GM12878 (cell line): Measurements from ENCODE around the gene CORO1C. TPM values are rescaled to one million over a fixed set of nuclear protein-coding genes. Genes with fewer than 3 reads are reported as not detected.

Experiments used
- BACH1 ChIP-seq: fragments of 450-650 bp; IDR thresholded peaks from 2 replicates; pipeline ENCODE4 v1.6.1; 2017; ENCODE audit warnings: mild to moderate bottlenecking, borderline replicate concordance
- CEBPB ChIP-seq, 2 experiments: fragments of 150-350 bp in 1 of 2; IDR thresholded peaks; 2 replicates each; pipeline ENCODE4 v1.6.1; 2012 to 2014; ENCODE audit warnings: low read depth in 2 of 2, low read length in 2 of 2, borderline replicate concordance in 1 of 2, inconsistent platforms in 1 of 2
- CREM ChIP-seq: IDR thresholded peaks from 2 replicates; pipeline ENCODE4 v1.6.1; 2014; ENCODE audit warnings: antibody characterized with exemption, low read depth
- HDGF ChIP-seq: fragments of 450-650 bp; IDR thresholded peaks from 2 replicates; pipeline ENCODE4 v1.6.1; 2016; ENCODE audit warnings: antibody characterized with exemption
- IRF5 ChIP-seq: fragments of 450-650 bp; IDR thresholded peaks from 2 replicates; pipeline ENCODE4 v1.6.1; 2017; ENCODE audit warnings: borderline replicate concordance
- KAT2A ChIP-seq: conservative IDR thresholded peaks from 2 replicates; pipeline ENCODE4 v1.6.1; 2011; ENCODE audit warnings: low read depth, low read length; ENCODE audit not compliant: control insufficient read depth
- KDM1A ChIP-seq: fragments of 200-600 bp; sonication (generic); IDR thresholded peaks from 2 replicates; pipeline ENCODE4 v1.6.1; 2016; ENCODE audit warnings: borderline replicate concordance
- NFYB ChIP-seq: IDR thresholded peaks from 2 replicates; pipeline ENCODE4 v1.6.1; 2011; ENCODE audit warnings: low read depth, mild to moderate bottlenecking, low read length, improper control_type of control experiment, moderate library complexity; ENCODE audit not compliant: insufficient read depth
- NRF1 ChIP-seq: conservative IDR thresholded peaks from 2 replicates; pipeline ENCODE4 v1.6.1; 2011; ENCODE audit warnings: mild to moderate bottlenecking, low read depth, low read length, improper control_type of control experiment
- SREBF1 ChIP-seq: IDR thresholded peaks from 2 replicates; pipeline ENCODE4 v1.6.1; 2012; ENCODE audit warnings: mild to moderate bottlenecking, low read length
- TAF1 ChIP-seq: IDR thresholded peaks from 2 replicates; pipeline ENCODE4 v1.6.1; 2011; ENCODE audit warnings: mild to moderate bottlenecking, low read depth, low read length, borderline replicate concordance
- TARDBP ChIP-seq: IDR thresholded peaks from 2 replicates; pipeline ENCODE4 v1.6.1; 2016; ENCODE audit warnings: borderline replicate concordance
- TCF12 ChIP-seq: IDR thresholded peaks from 2 replicates; pipeline ENCODE4 v1.6.1; 2011; ENCODE audit warnings: low read depth, mild to moderate bottlenecking, low read length
- ZBTB11 ChIP-seq: fragments of 450-650 bp; formaldehyde crosslinking; IDR thresholded peaks from 2 replicates; pipeline ENCODE4 v1.5.0; 2022; ENCODE audit warnings: mild to moderate bottlenecking, missing genetic modification characterization
- ZNF207 ChIP-seq: fragments of 450-650 bp; IDR thresholded peaks from 2 replicates; pipeline ENCODE4 v1.6.1; 2014; ENCODE audit warnings: antibody characterized with exemption, mild to moderate bottlenecking, borderline replicate concordance
- ZNF217 ChIP-seq: fragments of 450-650 bp; IDR thresholded peaks from 2 replicates; pipeline ENCODE4 v1.6.1; 2017; ENCODE audit warnings: antibody characterized with exemption, mild to moderate bottlenecking
- polyA plus RNA-seq, 11 experiments: library from polyadenylated mRNA; depleted of rRNA in 4 of 11; unstranded in 6 of 11; stranded (reverse) in 5 of 11; fragments of >200 nt; fragmentation: Nextera tagmentation in 4 of 11; fragmentation: Illumina TruSeq in 1 of 11; extraction: Ambion mirVana in 4 of 11; extraction: Trizol in 1 of 11; gene quantifications; 1 replicate in 1 of 11; 2 replicates in 10 of 11; pipeline versions ENCODE4 v1.2.1 to v1.2.3, GENCODE V29; 2011 to 2016; ENCODE audit warnings: inconsistent platforms in 2 of 11, missing spikeins in 2 of 11, low read depth in 1 of 11
- total RNA-seq, 4 experiments: library from RNA; depleted of rRNA in 3 of 4; stranded (reverse); fragments of >200 nt in 3 of 4; fragmentation: Illumina TruSeq in 1 of 4; extraction: Trizol in 1 of 4; gene quantifications; 2 replicates each; pipeline versions ENCODE4 v1.2.1 to v1.2.3, GENCODE V29; 2013 to 2021
- TF ChIP-seq, protein P1 (sequence below), 3 experiments: IDR thresholded peaks in 2 of 3; conservative IDR thresholded peaks in 1 of 3; 2 replicates each; pipeline ENCODE4 v1.5.1; 2011; ENCODE audit warnings: low read depth in 3 of 3, low read length in 3 of 3, mild to moderate bottlenecking in 3 of 3, control low read depth in 2 of 3, moderate library complexity in 2 of 3, inconsistent platforms in 1 of 3, mixed read lengths in 1 of 3; ENCODE audit not compliant: control insufficient read depth in 2 of 3, insufficient read depth in 1 of 3; ENCODE audit errors: extremely low read depth in 1 of 3
- TF ChIP-seq, protein P2 (sequence below): IDR thresholded peaks from 2 replicates; pipeline ENCODE4 v1.6.1; 2011; ENCODE audit warnings: low read depth, low read length, improper control_type of control experiment, borderline replicate concordance
- TF ChIP-seq, protein P3 (sequence below): fragments of 150-350 bp; IDR thresholded peaks from 2 replicates; pipeline ENCODE4 v1.6.1; 2016; ENCODE audit warnings: low read depth, low read length

Gene CORO1C
- total and polyA plus RNA-seq, 10 of the 15 experiments (the other 5 are each of a cell fraction or from before 2014, with no cell fraction given): 52.7 to 254 (median 171) TPM

DNA sequence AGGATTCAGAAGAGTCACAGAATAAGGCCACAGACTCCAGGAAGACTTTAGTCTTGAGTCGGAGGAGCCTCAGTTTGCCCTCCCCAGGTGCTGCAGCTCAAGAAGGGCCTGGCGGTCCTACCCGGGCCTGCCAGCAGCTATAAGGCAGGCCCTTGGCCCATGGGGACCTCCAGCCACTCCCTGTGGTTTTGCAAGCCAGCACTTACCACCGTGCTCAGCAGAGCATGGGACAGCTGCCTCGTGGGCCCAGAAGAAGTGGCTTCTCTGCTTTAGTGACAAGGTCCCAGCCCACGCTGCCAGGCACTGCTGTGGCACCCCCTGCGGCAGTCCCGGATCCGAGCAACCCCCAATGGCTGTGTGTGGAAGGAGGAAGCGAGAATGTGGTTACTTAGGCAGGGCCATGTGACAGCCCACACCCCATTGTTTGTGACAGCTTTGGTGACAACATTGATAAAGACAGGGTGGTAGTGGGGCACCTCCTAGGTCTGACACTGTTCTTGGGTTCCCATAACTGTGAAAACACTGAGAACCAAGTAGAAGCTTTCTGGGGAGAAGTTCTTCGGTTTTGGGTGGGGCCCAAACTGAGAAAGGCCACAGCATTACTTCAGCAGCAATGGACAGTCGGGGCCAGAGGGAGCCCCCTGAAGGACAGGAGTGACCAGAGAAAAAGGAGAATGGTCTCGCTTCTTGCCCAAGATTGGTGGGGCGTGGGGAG is 97.6 kb downstream of the CORO1C start, which contains the start of gene SELPLG (continued):
- TF ChIP-seq ZBTB11 (CRISPR knock-in tag) (no peak), KAT2A (no peak), NFYB (no peak), HDGF (no peak; the same call in 1 of the 2 replicates), NRF1 (no peak), TCF12 (peak; percentile 98), SREBF1 (no peak), CREM (peak; percentile 75), ZNF207 (peak; percentile 86; the same call in 1 of the 2 replicates), TAF1 (no peak), CEBPB (IDR thresholded peaks at IDR 0.05; ENCODE audit: borderline replicate concordance in 1 of 2, low read depth in 2 of 2, low read length in 2 of 2) (no peak), IRF5 (peak; percentile 81; the same call in 1 of the 2 replicates), ZNF217 (peak; percentile 96), KDM1A (no peak), TARDBP (no peak; the same call in 1 of the 2 replicates), BACH1 (peak; percentile 90)
- TF ChIP-seq, protein P1, sequence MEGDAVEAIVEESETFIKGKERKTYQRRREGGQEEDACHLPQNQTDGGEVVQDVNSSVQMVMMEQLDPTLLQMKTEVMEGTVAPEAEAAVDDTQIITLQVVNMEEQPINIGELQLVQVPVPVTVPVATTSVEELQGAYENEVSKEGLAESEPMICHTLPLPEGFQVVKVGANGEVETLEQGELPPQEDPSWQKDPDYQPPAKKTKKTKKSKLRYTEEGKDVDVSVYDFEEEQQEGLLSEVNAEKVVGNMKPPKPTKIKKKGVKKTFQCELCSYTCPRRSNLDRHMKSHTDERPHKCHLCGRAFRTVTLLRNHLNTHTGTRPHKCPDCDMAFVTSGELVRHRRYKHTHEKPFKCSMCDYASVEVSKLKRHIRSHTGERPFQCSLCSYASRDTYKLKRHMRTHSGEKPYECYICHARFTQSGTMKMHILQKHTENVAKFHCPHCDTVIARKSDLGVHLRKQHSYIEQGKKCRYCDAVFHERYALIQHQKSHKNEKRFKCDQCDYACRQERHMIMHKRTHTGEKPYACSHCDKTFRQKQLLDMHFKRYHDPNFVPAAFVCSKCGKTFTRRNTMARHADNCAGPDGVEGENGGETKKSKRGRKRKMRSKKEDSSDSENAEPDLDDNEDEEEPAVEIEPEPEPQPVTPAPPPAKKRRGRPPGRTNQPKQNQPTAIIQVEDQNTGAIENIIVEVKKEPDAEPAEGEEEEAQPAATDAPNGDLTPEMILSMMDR (IDR thresholded peaks at IDR 0.05 in 2 of 3, conservative IDR thresholded peaks at IDR 0.05 in 1 of 3; ENCODE audit: control insufficient read depth in 2 of 3, extremely low read depth in 1 of 3, insufficient read depth in 1 of 3, low read depth in 3 of 3, low read length in 3 of 3): peak; percentile 32 to 41 (median 36); a peak in 3 of 6 replicates
- TF ChIP-seq, protein P2, sequence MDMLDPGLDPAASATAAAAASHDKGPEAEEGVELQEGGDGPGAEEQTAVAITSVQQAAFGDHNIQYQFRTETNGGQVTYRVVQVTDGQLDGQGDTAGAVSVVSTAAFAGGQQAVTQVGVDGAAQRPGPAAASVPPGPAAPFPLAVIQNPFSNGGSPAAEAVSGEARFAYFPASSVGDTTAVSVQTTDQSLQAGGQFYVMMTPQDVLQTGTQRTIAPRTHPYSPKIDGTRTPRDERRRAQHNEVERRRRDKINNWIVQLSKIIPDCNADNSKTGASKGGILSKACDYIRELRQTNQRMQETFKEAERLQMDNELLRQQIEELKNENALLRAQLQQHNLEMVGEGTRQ: peak; percentile 82
- TF ChIP-seq, protein P3, sequence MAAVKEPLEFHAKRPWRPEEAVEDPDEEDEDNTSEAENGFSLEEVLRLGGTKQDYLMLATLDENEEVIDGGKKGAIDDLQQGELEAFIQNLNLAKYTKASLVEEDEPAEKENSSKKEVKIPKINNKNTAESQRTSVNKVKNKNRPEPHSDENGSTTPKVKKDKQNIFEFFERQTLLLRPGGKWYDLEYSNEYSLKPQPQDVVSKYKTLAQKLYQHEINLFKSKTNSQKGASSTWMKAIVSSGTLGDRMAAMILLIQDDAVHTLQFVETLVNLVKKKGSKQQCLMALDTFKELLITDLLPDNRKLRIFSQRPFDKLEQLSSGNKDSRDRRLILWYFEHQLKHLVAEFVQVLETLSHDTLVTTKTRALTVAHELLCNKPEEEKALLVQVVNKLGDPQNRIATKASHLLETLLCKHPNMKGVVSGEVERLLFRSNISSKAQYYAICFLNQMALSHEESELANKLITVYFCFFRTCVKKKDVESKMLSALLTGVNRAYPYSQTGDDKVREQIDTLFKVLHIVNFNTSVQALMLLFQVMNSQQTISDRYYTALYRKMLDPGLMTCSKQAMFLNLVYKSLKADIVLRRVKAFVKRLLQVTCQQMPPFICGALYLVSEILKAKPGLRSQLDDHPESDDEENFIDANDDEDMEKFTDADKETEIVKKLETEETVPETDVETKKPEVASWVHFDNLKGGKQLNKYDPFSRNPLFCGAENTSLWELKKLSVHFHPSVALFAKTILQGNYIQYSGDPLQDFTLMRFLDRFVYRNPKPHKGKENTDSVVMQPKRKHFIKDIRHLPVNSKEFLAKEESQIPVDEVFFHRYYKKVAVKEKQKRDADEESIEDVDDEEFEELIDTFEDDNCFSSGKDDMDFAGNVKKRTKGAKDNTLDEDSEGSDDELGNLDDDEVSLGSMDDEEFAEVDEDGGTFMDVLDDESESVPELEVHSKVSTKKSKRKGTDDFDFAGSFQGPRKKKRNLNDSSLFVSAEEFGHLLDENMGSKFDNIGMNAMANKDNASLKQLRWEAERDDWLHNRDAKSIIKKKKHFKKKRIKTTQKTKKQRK: no peak
